Mucosa of gallbladder (tissue), 1 donor: ENCODE results near the gene MPND. TPM values are rescaled to one million over a fixed set of nuclear protein-coding genes. Genes with fewer than 3 reads are reported as not detected.
A peak's percentile ranks its signal among the peaks of the same experiment; 100 is the strongest.
"Not testable (repeated sequence)": the region's sequence is repeated elsewhere in the genome, so short reads cannot be mapped to it uniquely, and the experiment has no call there.

Experiments
- DNase-seq: peaks from one replicate; pipeline ENCODE4 v3.0.0-alpha.2; 2020; ENCODE audit warnings: low spot score
- total RNA-seq: library from RNA; stranded (reverse); gene quantifications from one replicate; pipeline ENCODE4 v1.2.1, GENCODE V29; 2021
- donor health status: DM: no; HTN: no; CAD: no.

The MPND gene
- total RNA-seq, 1 donor from 2014 or later, result 26.1 TPM

DNA sequence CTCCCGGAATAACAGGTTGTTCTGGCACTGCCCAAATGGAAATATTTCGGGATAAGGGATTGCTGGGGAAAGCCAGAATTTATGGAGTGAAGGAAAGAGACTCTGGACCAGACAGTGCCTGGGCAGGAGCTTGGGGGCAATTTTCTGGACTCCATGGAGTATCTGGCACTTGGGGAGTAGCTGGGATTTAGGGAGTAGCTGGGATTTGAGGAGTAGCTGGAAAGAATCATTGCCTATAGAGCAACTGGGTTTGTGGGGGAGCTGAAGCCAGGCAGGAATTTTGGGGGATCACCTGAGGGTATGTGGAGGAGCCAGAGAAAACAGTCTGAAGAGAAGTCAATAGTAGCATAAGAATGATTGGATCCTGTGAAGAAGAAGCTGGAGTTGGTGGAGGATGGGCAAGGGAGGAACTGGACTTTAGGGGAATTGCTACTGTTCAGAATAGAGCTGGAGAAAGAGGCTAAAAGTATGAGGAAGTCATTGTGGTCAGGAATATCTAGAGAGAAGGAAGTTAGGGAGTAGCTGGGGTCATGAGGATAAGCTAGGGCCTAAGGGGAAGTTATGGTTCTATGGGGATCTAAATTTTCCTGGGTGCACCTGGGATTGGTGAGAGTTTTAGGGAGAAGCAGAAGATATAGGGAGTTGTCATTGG, 24.2 kb upstream of the MPND start:
- no peak for DNase-seq

- no peak for DNase-seq
These were observed 22.9 kb upstream of the MPND start for GRCh38 chr19:4320419-4320818.

GRCh38 chr19:4322942-4323665, 20.3 kb upstream of the MPND start:
- no peak for DNase-seq

DNA sequence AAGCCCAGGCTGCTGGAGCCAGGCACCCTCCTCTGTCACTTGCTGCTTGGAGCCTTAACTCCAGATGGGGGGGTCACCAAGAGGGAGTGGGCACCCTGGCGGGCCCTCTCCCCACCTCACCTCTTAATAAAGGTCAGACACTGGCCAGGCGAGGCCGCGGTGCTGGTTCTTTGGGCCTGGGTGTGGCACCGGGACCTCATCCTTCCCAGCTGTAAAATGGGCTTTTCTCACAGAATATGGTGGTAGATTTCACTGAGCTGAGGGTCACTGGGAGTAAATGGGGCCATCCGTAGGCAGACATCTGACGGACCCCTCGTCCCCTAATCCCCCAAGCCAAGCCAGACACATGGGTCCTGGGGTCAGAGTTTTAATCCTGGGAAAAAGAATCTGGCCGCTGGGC, 19.7 kb upstream of the MPND start:
- no peak for DNase-seq

- DNase-seq, result no peak
These were observed 19.1 kb upstream of the MPND start for GRCh38 chr19:4324228-4324627.

DNA sequence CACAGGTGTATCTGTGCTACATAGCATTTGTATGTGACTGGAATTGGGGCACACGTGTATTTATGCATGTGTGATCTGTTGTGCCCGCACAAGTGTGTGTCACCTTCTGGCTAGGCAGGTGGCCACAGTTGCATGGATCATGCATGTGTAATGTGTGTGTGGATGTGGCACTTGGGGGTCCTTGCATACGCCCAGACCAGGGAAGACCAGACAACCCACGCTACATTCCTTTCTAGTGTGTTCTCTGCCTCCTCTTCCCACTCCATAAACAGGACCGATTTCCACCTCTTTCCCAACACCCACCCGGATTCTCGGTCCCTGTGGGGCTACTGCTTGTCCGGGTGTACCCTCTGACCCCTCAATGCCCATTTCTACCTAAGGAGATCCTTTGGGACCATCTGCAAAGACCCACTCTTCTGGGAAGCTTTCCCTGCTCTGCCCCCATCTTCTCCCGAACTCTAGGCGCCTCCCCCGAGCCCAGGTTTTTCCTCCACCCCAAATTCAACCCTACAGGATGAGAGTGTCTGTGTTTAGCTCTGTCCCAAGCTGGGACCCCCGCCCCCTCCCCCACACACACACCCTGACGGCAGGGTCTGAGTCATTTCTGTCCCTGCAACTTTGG, 17.0 kb upstream of the MPND start:
- DNase-seq, result no peak

DNA sequence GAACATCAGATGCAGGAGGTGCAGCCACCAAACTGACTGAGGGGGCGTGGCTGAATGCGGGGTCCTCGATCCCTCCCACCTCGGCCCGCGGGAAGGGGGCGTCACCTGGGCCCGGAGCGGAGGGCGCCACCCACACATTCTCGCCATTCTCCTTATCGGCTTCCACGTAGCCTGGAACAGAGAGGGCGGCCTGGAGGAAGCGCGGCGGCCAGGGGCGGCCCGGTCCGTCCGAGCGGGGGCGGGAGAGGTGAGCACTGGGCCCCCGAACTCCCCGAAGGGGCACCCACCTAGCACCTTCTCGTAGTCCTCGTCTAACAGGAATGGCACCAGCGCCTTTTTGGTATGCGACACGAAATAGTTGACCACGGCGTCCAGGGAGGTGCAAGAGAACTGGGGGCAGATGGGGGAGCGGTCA, 16.5 kb upstream of the MPND start:
- DNase-seq, result no peak

DNA sequence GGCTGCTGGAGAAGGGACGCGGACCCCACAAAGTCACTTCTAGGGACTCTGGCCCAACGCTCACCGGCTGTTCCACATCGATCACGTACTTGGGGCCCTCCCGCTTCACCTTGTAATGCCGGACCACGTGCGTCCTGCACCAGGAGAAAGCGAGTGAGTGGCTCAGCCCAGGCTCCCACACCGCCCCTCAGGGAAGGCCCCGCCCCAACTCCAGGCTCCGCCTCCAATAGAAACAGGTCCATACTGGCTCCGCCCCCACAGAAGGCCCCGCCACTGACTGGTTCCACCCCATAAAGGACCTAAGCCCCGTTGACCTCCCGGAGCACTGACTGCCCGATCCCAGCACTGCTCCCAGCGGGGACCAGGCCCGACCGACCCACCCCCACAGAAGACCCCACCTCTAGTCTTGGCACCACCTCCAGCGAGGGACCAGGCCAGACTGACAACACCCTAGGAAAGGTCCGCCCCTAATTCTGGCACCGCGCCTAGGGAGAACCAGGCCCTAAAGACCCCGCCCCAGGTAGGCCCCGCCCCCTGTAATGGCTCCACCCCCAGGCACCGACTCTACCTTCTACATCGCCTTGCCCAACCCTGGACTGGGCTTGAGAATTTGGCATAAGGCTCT, 16.0 kb upstream of the MPND start:
- peak; percentile 78 for DNase-seq

- DNase-seq, result no peak
These were observed 15.5 kb upstream of the MPND start for GRCh38 chr19:4327877-4328242.

DNA sequence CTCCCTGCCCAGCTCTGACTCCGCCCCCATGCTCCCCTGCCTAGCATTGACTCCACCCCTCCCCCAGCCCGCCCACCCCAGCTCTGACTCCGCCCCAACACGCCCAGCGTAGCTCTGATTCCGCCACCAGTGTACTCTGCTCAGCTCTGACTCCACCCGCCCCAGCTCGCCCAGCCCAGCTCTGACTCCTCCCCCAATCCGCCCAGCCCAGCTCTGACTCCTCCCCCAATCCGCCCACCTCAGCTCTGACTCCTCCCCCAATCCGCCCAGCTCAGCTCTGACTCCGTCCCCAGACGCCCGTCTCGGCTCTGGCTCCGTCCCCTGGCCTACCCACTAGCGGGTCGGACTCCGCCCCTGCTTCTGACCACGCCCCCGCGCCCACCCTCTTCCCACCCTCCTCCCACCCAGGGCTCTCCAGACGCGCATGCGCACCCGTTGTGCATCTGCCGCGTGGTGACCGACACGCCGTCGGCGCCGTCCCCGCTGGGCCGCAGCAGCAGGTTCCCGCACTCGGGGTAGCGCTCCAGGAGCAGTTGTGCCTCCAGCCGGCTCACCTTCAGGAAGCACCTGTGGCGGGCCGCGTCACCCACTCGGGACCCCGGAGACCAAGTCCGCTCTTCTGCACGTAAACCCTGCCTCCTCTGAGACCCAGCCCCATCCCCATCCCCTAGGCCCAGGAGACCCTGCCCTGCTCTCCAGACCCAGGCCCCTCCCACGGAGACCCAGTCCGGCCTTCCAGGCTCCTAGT, 14.9 kb upstream of the MPND start:
- DNase-seq, result peak; percentile 97

- DNase-seq, result not testable (repeated sequence)
These were observed 14.2 kb upstream of the MPND start for GRCh38 chr19:4328991-4329681.

GRCh38 chr19:4329858-4330257, 13.5 kb upstream of the MPND start:
- no peak for DNase-seq

- no peak for DNase-seq
These were observed 8.3 kb upstream of the MPND start for GRCh38 chr19:4334929-4335570.

GRCh38 chr19:4337906-4338440, 5.4 kb upstream of the MPND start:
- DNase-seq, result no peak

DNA sequence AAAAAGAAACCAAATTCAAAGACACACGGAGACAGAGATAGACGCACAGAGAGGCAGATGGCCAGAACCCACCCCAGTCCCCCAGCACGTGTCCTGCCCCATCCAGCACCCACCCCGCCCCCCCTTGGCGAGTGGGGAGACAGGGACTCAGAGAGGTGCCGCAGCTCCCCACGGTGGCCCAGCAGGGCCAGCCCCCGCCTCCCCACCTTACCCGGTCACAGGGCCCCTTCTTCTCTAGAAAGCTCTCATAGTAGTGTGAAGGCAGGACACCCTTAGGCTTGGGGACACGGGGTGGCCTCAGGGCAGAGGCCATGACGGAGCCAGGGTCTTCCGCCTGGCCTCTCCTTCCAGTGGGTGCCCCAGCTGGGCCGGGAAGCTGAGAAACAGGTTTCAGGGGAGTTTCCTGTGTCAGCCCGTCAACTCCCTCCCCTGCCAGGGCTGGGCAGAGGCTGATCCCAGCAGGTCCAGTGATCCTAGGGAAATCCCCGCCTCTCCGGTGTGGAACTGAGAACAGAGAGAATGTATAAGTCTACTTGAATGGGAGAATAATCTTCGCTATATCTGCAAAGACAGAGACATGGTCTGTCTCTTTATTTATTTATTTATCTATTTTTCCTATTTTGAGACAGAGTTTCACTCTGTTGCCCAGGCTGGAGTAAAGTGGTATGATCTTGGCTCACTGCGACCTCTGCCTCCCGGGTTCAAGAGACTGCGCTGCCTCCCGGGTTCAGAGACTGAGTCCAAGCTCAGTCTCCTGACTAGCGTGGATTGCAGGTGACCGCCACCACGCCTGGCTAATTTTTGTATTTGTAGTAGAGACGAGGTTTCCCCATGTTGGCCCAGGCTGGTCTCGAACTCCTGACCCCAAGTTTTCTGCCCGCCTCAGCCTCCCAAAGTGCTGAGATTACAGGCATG, 4.7 kb upstream of the MPND start, which contains the start of gene STAP2:
STAP2 (minus strand) TSS at position 387 of the 915 bp plus-strand sequence; CDS start at position 313, 74 bp downstream.
- DNase-seq, result peak; percentile 58

DNA sequence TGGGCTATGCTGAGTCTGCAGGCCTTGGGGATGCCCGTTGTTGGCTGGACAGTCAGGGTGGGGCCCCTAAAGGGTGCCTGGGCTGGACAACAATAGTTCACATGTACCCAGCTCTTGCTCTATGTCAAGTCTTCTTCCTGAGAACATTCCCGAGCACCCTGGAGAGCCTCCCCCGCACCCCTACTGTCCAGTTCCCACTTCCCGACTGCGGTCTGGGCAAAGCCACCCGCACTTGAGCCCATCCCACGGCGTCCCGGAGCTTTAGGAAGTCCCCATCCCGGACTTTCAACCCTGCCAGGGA, 1.1 kb upstream of the MPND start:
- DNase-seq, result no peak

DNA sequence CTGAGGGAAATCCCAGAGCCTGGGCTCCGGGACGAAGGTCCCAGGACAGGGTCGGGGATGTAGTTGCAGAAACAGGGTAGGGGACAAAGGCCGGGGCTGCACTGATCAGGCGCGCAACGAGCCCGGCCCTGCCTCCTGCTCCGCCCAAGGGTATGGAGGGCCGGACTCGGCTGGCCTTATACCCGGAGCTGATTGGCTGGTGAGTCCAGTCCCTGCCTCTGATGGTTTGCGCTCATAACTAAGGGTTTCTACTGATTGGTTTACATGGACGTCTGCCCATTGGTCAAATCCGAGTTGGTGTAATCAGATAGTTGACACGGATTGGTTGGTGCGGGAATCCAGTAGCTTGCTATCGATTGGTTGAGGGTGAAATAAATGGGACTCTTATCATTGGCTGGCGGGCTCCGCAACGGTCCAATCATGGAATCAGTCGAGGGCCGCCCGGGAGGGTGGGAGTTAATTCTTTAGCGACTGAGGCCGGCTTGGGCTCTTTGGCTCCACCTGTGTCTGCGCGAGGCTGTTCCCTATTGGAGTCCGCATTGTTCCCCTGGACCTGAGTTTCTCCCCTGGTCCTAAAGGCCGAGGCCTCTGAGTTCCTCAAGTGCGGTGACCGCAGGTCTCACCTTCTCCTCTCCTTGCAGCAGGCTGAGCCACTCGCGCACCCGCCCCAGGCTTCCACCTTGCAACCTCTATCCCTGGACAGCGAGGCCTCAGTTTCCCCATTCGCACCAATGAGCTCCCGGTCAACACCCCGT, 570 bp upstream of the MPND start:
- DNase-seq, result peak; percentile 99

DNA sequence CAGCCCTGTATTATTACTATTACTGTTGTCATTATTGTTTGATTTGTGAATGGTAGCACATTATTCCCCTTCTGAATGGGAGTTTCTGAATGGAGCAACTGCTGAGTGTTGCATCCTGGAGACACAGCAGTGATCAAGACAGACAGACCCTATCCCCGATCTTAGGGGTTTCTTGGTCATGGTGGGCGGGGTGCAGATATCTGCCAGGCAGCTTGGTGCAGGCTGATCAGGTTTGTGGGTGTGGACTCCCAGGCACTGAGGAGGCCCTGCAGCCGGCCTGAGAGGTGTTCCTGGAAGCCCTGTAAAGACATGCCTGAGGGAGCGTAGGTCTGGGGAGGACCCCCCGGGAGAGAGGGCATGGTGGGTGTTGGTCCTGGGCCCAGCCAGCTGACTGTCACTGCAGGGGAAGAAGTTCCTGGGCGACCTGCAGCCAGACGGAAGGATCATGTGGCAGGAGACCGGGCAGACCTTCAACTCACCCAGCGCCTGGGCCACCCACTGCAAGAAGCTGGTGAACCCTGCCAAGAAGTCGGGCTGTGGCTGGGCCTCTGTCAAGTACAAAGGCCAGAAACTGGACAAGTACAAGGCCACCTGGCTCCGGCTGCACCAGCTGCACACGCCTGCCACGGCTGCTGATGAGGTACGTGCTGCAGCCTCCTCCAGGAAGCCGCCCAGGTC, 2.1 kb downstream of the MPND start:
- no peak for DNase-seq
